Mesendoderm (in vitro differentiated cells): ENCODE measurements around the gene C19orf38. TPM values are rescaled to one million over a fixed set of nuclear protein-coding genes. Genes with fewer than 3 reads are reported as not detected.

ENCODE experiments used
- DNase-seq: peaks from one replicate; pipeline ENCODE4 v3.0.0; 2013
- H2AK5ac ChIP-seq: 2 replicates; pipeline ENCODE4 v1.6.1; 2013; ENCODE audit warnings: low read length, inconsistent platforms
- H2BK120ac ChIP-seq: 2 replicates; pipeline ENCODE4 v1.6.1; 2013; ENCODE audit warnings: low read depth, mild to moderate bottlenecking, low read length, moderate library complexity, mixed read lengths
- H2BK15ac ChIP-seq: replicated peaks from 2 replicates; pipeline ENCODE4 v1.6.1; 2013; ENCODE audit warnings: low read depth, mild to moderate bottlenecking, moderate library complexity
- H2BK5ac ChIP-seq: 2 replicates; pipeline ENCODE4 v1.6.1; 2013; ENCODE audit warnings: low read length, inconsistent platforms
- H3K18ac ChIP-seq: 2 replicates; pipeline ENCODE4 v1.6.1; 2013; ENCODE audit warnings: mild to moderate bottlenecking, low read length, mixed read lengths
- H3K23ac ChIP-seq: one replicate; pipeline ENCODE4 v1.6.1; 2013; ENCODE audit warnings: low read length
- H3K27ac ChIP-seq: 2 replicates; pipeline ENCODE4 v1.5.1; 2013; ENCODE audit warnings: low read depth, mild to moderate bottlenecking, inconsistent platforms, low read length, moderate library complexity
- H3K27me3 ChIP-seq: 2 replicates; pipeline ENCODE4 v1.6.1; 2013; ENCODE audit warnings: low read length, control low read depth, mild to moderate bottlenecking, inconsistent platforms; ENCODE audit not compliant: insufficient read depth, poor library complexity
- H3K36me3 ChIP-seq: 2 replicates; pipeline ENCODE4 v1.6.1; 2013; ENCODE audit warnings: low read length, inconsistent platforms; ENCODE audit not compliant: control insufficient read depth, insufficient read depth
- H3K4ac ChIP-seq: one replicate; pipeline ENCODE4 v1.6.1; 2013; ENCODE audit warnings: low read depth, mild to moderate bottlenecking, low read length, moderate library complexity
- H3K4me1 ChIP-seq: 2 replicates; pipeline ENCODE4 v1.6.1; 2013; ENCODE audit warnings: low read depth, low read length, inconsistent platforms; ENCODE audit not compliant: control insufficient read depth
- H3K4me2 ChIP-seq: 2 replicates; pipeline ENCODE4 v1.6.1; 2013; ENCODE audit warnings: low read length
- H3K4me3 ChIP-seq: 2 replicates; pipeline ENCODE4 v1.5.1; 2013; ENCODE audit warnings: mild to moderate bottlenecking, low read length
- H3K56ac ChIP-seq: one replicate; pipeline ENCODE4 v1.6.1; 2013; ENCODE audit warnings: low read length
- H3K79me1 ChIP-seq: 2 replicates; pipeline ENCODE4 v1.6.1; 2013; ENCODE audit warnings: low read length, inconsistent platforms
- H3K79me2 ChIP-seq: 2 replicates; pipeline ENCODE4 v1.6.1; 2013; ENCODE audit warnings: mild to moderate bottlenecking, low read length; ENCODE audit not compliant: control insufficient read depth, insufficient read depth
- H3K9ac ChIP-seq: 2 replicates; pipeline ENCODE4 v1.6.1; 2013; ENCODE audit warnings: low read length, inconsistent platforms
- H4K5ac ChIP-seq: one replicate; pipeline ENCODE4 v1.6.1; 2013; ENCODE audit warnings: low read length
- H4K8ac ChIP-seq: one replicate; pipeline ENCODE4 v1.6.1; 2013; ENCODE audit warnings: low read depth, mild to moderate bottlenecking, control low read depth, low read length, moderate library complexity
- WGBS: extraction: QIAGEN DNeasy Blood & Tissue Kit; methylation state at CpG from one replicate; pipeline ENCODE4 v1.1.7; 2013; ENCODE audit warnings: low lambda C conversion rate, missing lambda C conversion rate; ENCODE audit not compliant: insufficient coverage; ENCODE audit errors: extremely low coverage; 5-methylcytosine and 5-hydroxymethylcytosine counted together
- small RNA-seq: library from polyadenylated mRNA; stranded (forward); fragments of <200 nt; extraction: miRNeasy Mini kit (QIAGEN cat#:217004); gene quantifications from one replicate; pipeline ENCODE3, GENCODE V24; 2013; ENCODE audit not compliant: insufficient read depth

C19orf38 gene

GRCh38 chr19:10913716-10914340 is 65.6 kb downstream of the C19orf38 start:
- Histone ChIP-seq H3K9ac (no peak overlapping the region), H3K4me1 (no peaks in the 10 kb centered on the region), H2AK5ac (no peak overlapping the region), H3K79me2 (no peaks in the 10 kb centered on the region), H3K23ac (no peak overlapping the region), H3K4me3 (no peak overlapping the region), H3K79me1 (no peaks in the 10 kb centered on the region), H3K27ac (no peak overlapping the region), H3K56ac (no peak overlapping the region), H2BK15ac (no peak overlapping the region), H3K36me3 (peaks cover 6% of the 10 kb centered on the region), H3K4ac (no peak overlapping the region), H2BK5ac (no peak overlapping the region), H3K18ac (no peak overlapping the region), H2BK120ac (no peak overlapping the region), H4K8ac (no peak overlapping the region), H4K5ac (no peak overlapping the region), H3K4me2 (no peak overlapping the region), H3K27me3 (no peaks in the 10 kb centered on the region)
- no CpG with 5 or more reads among the region's 24 CpGs for WGBS
- DNase-seq = no peak

GRCh38 chr19:10915130-10916091 is 67.2 kb downstream of the C19orf38 start:
- H4K5ac ChIP-seq = no peak overlapping the region
- no peak overlapping the region for H3K9ac ChIP-seq
- H3K27ac ChIP-seq = no peak overlapping the region
- no peak overlapping the region for H3K23ac ChIP-seq
- H4K8ac ChIP-seq = no peak overlapping the region
- WGBS = no CpG with 5 or more reads among the region's 19 CpGs
- no peak overlapping the region for H3K18ac ChIP-seq
- H3K56ac ChIP-seq = no peak overlapping the region
- no peak overlapping the region for H3K4ac ChIP-seq
- no peaks in the 10 kb centered on the region for H3K4me1 ChIP-seq
- H3K4me2 ChIP-seq = no peak overlapping the region
- H3K4me3 ChIP-seq = no peak overlapping the region
- H3K27me3 ChIP-seq = no peaks in the 10 kb centered on the region
- H3K36me3 ChIP-seq = peaks cover 9% of the 10 kb centered on the region
- DNase-seq = no peak
- H2BK15ac ChIP-seq = no peak overlapping the region
- H2AK5ac ChIP-seq = no peak overlapping the region
- no peaks in the 10 kb centered on the region for H3K79me1 ChIP-seq
- H3K79me2 ChIP-seq = no peaks in the 10 kb centered on the region
- no peak overlapping the region for H2BK5ac ChIP-seq
- H2BK120ac ChIP-seq = no peak overlapping the region

DNA sequence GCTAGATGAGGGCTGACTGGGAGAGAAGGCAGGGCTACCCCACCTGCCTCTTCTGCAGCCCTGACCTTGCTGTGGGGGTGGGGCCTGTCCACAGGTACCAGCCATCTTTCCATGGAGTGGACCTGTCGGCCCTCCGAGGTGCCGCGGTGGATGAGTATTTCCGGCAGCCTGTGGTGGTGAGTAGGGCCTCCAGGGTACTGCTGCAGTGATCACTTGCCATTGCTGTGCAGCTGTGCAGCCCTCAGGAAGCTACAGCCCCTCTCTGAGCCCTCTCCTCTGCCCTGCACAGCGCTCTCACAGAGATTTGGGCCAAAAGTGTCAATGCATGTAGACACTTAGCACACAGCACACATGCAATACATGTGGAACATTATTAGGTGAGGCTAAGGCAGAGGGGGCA is 68.4 kb downstream of the C19orf38 start:
- no peak overlapping the region for H4K5ac ChIP-seq
- no peak overlapping the region for H3K4me2 ChIP-seq
- no peak overlapping the region for H2BK15ac ChIP-seq
- no CpG with 5 or more reads among the region's 6 CpGs for WGBS
- no peak overlapping the region for H3K27ac ChIP-seq
- no peak overlapping the region for H3K4ac ChIP-seq
- no peaks in the 10 kb centered on the region for H3K79me1 ChIP-seq
- no peak for DNase-seq
- no peak overlapping the region for H2BK5ac ChIP-seq
- H3K9ac ChIP-seq = no peak overlapping the region
- no peak overlapping the region for H2BK120ac ChIP-seq
- no peaks in the 10 kb centered on the region for H3K79me2 ChIP-seq
- H2AK5ac ChIP-seq = no peak overlapping the region
- H3K4me1 ChIP-seq = no peaks in the 10 kb centered on the region
- no peak overlapping the region for H3K23ac ChIP-seq
- H3K36me3 ChIP-seq = peaks cover 5% of the 10 kb centered on the region
- no peak overlapping the region for H3K4me3 ChIP-seq
- H3K18ac ChIP-seq = no peak overlapping the region
- H3K56ac ChIP-seq = no peak overlapping the region
- no peak overlapping the region for H4K8ac ChIP-seq
- no peaks in the 10 kb centered on the region for H3K27me3 ChIP-seq

DNA sequence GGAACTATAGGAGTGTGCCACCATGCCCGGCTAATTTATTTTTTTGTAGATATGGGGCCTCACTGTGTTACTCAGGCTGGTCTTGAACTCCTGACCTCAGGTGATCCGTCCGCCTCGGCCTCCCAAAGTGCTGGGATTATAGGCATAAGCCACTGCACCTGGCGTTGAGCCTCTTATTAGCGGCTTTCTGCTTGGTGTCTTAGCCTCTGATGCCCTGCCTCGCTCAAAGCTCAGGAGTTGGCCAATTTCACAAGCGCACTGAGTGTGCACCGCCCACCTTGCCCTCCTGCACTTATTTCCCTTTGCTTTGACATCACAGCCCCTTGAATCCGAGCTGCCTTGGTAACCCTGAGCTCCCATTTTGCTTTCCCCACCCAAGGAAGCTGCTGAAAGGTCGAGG is 70.1 kb downstream of the C19orf38 start:
- Histone ChIP-seq H3K9ac (no peak overlapping the region), H3K4ac (no peak overlapping the region), H4K8ac (no peak overlapping the region), H3K79me1 (no peaks in the 10 kb centered on the region), H3K36me3 (peaks cover 5% of the 10 kb centered on the region), H3K4me1 (no peaks in the 10 kb centered on the region), H2AK5ac (no peak overlapping the region), H2BK120ac (no peak overlapping the region), H3K56ac (no peak overlapping the region), H3K4me2 (no peak overlapping the region), H2BK5ac (no peak overlapping the region), H2BK15ac (no peak overlapping the region), H3K27ac (no peak overlapping the region), H3K18ac (no peak overlapping the region), H3K23ac (no peak overlapping the region), H3K27me3 (no peaks in the 10 kb centered on the region), H3K4me3 (no peak overlapping the region), H4K5ac (no peak overlapping the region), H3K79me2 (no peaks in the 10 kb centered on the region)
- no peak for DNase-seq
- WGBS = no CpG with 5 or more reads among the region's 11 CpGs

Small RNA genes lying within 50 kb of the gene (small RNA-seq; reads per million reads assigned to genes)
- gene MIR199A1 = not detected
- not detected for gene MIR6793
